GM12875 (cell line): ENCODE data around the gene FBLN2.
"Not testable (repeated sequence)": the region's sequence is repeated elsewhere in the genome, so short reads cannot be mapped to it uniquely, and the experiment has no call there.

Experiments
- H3K4me3 ChIP-seq: one replicate; pipeline ENCODE4 v1.5.1; 2011; ENCODE audit warnings: low read depth, low read length, control low read depth
- TF ChIP-seq, protein P1 (sequence below): IDR thresholded peaks from 2 replicates; pipeline ENCODE4 v1.5.1; 2011; ENCODE audit warnings: low read depth, mild to moderate bottlenecking, control low read depth, inconsistent platforms, low read length, moderate library complexity, borderline replicate concordance; ENCODE audit not compliant: insufficient read depth

The FBLN2 gene

DNA sequence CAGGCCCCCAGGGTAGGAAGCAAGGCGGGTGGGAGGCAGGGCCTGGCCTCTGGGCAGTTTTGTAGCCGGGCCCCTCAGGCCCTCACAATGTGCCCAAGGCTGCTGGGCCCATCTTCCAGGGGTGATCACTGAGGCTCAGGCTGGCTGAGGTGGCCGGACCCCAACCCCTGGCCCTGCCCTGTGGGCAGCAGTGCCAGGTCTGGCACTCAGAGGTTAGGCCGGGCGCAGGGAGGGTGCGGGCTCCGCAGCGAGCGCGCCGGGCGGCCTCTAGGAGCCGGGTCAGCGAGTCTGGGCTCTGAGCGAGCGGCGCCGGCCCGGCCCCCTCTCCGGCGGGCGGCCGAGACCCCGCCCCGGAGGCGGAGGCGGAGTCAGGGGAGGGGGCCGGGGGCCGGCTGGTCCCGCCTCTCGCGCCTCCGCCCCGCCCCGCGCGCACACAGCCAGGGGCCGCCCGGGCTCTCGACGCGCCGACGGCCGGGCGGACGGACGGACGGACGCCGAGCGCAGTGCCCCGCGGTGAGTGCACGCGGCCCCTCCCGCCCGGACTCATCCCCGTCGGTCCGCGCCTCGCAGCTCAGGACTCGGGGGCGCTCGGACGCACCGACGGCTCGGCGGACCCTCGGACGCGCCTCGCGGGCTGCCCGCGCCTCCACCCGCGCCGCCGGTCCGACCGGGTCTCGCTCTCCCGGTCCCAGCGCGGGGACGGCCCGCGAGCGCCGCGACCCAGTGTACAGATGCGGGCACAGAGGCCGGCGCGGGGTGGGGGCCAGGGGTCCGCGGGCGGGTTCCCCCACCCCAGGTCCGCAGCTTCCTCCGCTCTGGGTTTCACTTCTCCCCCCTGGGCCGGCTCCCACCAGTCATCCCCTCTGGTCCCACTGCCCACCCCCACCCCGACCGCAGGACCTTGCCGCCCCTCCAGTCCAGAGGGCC is at the start of gene FBLN2:
Gene FBLN2, plus strand, starts transcription at position 430 of the 927 bp plus-strand sequence. CDS start 21,231 bp downstream, outside the sequence.
- TF ChIP-seq, protein P1, sequence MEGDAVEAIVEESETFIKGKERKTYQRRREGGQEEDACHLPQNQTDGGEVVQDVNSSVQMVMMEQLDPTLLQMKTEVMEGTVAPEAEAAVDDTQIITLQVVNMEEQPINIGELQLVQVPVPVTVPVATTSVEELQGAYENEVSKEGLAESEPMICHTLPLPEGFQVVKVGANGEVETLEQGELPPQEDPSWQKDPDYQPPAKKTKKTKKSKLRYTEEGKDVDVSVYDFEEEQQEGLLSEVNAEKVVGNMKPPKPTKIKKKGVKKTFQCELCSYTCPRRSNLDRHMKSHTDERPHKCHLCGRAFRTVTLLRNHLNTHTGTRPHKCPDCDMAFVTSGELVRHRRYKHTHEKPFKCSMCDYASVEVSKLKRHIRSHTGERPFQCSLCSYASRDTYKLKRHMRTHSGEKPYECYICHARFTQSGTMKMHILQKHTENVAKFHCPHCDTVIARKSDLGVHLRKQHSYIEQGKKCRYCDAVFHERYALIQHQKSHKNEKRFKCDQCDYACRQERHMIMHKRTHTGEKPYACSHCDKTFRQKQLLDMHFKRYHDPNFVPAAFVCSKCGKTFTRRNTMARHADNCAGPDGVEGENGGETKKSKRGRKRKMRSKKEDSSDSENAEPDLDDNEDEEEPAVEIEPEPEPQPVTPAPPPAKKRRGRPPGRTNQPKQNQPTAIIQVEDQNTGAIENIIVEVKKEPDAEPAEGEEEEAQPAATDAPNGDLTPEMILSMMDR, result no peak
- H3K4me3 ChIP-seq, result no peak within 1 kb of the TSS

DNA sequence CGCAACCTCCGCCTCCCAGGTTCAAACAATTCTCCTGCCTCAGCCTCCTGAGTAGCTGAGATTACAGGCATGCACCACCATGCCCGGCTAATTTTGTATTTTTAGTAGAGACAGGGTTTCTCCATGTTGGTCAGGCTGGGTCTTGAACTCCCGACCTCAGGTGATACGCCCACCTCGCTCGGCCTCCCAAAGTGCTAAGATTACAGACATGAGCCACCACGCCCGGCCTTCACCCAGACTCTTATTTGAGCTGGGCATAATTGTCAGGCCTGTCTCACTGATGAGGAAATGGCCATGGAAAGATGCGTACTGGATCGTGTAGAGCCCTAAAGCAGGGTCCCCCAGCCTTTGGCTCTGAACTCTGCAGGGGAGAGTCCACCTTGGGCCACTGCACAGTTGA is 49.7 kb upstream of the FBLN2 start:
- not testable (repeated sequence) for H3K4me3 ChIP-seq

DNA sequence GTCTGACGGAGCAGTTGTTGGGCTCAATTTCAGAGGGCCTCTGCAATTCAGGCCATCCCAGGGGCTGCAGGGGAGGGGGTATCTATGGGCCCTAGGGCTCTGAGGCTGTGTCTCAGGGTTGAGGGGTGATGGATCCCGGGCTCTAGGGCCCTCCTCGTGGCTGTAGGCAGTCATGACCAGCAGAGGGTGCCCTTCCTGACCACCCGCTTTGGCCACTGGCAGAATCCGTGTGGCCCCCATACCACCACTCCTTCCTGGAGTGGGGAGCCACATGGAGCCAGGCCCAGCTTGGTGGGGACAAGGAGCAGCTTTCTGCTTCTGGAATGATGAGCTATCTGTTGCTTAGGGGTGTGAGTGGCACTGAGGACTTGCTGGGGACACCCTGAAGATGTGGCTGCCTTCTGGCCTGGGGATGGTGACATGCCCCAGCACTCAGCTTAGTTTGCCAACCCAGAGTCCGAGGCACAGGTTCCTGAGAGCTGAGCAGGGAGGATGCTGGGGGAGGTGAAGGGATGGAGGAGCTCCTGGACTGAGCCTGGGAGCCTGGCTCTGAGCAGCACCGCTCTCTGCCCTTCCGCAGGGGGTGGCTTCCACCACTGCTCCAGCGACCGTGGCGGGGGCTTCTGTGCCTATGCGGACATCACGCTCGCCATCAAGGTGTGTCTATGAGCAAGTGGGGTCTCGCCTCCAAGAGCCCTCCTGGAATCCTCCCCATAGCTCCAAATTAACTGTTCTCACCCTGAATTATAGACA is 48.6 kb upstream of the FBLN2 start:
- no peak overlapping the region for H3K4me3 ChIP-seq
- TF ChIP-seq, protein P1, result peak; percentile 54; the same call in 1 of the 2 replicates

DNA sequence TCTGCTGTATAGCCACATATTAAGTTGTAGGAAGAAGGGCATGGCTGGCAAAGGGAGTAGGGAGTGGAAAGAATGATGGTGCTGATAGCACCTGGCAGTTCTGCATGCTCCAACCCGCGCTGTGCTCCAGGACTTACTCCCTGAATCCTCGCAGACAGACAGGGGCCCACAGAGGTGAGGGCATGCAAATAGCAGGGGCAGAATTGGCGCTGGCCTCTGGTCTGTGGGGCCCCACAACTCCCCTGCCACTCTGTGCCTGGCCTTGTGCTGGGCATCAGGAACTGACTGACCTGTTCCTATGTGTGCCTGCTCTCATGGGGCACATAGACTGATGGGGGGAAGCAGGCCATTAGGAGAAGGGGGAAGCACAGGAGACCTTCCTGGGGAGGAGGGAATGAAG is 47.9 kb upstream of the FBLN2 start:
- no peak overlapping the region for H3K4me3 ChIP-seq
- TF ChIP-seq, protein P1, result no peak

DNA sequence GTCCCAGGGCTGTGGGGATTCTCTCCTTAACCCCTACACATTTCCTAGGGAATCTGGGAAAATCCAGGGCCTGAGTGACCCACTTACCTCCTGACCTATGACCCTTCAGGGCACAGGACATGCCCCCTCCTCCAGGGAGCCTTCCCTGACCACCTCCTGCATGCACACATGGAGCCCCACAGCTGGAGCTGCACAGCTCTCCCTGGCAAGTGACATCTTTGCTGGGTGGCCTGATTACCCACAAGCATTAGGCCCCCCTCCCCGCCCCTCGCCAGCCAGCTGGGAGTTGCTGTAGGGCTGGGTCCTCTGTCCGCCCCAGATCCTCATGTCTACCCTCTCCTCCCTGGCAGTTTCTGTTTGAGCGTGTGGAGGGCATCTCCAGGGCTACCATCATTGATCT is 47.4 kb upstream of the FBLN2 start:
- TF ChIP-seq, protein P1, result no peak
- H3K4me3 ChIP-seq, result no peak overlapping the region

DNA sequence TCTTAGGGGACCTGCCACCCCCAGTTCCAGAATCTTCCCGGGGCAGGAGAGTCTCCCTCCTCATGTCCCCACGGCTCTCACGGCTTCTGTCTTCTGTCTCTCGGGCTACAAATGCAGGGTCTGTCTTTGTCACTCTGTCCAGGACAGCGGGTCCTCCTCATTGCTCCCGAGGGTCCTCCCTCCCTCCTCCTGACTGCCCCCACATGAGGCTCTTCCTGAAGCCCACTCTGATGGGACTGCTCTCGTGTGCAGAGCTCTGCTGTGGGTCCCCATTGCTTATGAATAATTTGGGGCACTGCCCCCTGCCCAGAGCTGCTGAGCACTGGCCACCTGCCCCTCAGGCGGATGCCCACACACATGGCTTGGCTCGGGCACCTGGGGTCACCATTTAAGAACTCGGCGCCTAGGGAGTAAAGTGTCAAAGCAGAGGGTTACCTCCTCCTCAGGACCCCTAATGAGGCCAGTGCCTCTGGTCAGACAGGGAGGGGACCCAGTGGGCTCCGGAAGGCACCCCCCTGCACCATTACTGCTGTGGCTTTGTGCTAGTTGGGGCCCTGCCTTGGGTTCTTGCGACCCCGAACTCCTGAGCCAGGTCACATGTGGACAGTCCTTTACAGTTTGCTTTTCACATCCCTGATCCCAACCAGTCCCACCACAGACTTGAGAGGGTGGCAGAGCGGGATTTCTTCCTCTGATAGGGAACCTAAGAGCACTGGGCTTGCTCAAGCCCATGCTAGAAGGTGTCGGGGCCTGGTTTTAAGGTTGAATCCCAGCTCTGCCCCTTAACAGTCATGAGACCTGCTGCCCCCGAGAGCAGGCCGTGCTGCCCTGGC is 46.8 kb upstream of the FBLN2 start:
- TF ChIP-seq, protein P1, result no peak
- H3K4me3 ChIP-seq, result no peak overlapping the region

DNA sequence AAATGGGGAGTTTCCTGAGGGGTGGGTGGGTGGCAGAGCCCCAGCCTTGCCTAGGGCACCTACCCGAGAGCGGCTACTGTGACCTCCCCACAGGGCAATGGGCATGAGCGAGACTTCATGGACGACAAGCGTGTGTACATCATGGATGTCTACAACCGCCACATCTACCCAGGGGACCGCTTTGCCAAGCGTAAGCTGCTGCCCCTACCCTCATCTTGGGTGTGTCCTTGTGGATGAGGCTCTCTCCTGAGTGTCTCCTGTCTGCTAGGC is 46.2 kb upstream of the FBLN2 start:
- TF ChIP-seq, protein P1, result no peak
- H3K4me3 ChIP-seq, result no peak overlapping the region
